WI38 (cell line): ENCODE results near the gene KCNJ10.
A peak's percentile ranks its signal among the peaks of the same experiment; 100 is the strongest.

Source experiments
- H3K4me3 ChIP-seq: 2 replicates; pipeline ENCODE4 v1.5.1; 2011; ENCODE audit warnings: low read depth, mild to moderate bottlenecking, control low read depth, low read length
- TF ChIP-seq, protein P1 (sequence below): IDR thresholded peaks from 2 replicates; pipeline ENCODE4 v1.5.1; 2012; ENCODE audit warnings: low read depth, mild to moderate bottlenecking, control low read depth, low read length

KCNJ10 gene

DNA sequence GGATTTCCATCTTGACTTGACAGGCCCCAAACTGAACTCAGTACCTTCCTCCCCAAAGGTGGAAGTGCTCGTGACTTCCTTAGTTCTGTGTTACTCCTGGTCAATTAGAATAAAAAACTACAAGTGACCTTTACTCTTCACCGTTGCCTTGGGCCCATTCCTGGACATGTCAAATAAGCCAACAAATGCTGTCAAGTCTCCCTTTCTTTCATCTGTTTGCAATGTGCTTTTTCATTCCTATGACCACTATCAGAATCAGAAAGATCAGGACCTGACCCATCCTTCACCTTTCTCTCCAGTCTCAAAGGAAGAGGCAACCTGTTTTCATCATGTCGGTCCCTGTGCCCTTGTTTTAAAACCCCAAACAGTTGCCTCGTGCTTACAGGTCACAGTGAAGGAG, 4.9 kb upstream of the KCNJ10 start:
- TF ChIP-seq, protein P1, sequence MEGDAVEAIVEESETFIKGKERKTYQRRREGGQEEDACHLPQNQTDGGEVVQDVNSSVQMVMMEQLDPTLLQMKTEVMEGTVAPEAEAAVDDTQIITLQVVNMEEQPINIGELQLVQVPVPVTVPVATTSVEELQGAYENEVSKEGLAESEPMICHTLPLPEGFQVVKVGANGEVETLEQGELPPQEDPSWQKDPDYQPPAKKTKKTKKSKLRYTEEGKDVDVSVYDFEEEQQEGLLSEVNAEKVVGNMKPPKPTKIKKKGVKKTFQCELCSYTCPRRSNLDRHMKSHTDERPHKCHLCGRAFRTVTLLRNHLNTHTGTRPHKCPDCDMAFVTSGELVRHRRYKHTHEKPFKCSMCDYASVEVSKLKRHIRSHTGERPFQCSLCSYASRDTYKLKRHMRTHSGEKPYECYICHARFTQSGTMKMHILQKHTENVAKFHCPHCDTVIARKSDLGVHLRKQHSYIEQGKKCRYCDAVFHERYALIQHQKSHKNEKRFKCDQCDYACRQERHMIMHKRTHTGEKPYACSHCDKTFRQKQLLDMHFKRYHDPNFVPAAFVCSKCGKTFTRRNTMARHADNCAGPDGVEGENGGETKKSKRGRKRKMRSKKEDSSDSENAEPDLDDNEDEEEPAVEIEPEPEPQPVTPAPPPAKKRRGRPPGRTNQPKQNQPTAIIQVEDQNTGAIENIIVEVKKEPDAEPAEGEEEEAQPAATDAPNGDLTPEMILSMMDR, result no peak
- H3K4me3 ChIP-seq, result no peak overlapping the region

DNA sequence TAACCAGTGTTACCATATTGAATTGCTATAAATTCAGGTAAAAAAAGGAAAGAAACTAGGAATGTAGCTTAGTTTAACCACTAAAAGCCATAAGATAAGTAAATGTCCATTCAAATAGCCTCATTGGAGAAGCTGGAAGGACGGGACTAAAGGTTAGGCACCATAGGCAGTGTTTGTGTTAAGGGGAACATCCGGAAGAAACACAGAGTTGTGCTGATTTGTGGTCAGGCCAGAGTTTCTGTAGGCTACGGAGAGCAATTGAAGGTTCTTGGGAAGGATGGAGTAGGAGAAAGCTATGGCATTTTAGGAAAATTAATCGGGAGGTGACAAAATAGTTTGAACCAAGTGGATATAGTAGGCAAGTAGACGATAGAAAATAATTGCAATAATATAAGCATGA, 1.3 kb upstream of the KCNJ10 start:
- TF ChIP-seq, protein P1, result no peak
- H3K4me3 ChIP-seq, result no peak overlapping the region

DNA sequence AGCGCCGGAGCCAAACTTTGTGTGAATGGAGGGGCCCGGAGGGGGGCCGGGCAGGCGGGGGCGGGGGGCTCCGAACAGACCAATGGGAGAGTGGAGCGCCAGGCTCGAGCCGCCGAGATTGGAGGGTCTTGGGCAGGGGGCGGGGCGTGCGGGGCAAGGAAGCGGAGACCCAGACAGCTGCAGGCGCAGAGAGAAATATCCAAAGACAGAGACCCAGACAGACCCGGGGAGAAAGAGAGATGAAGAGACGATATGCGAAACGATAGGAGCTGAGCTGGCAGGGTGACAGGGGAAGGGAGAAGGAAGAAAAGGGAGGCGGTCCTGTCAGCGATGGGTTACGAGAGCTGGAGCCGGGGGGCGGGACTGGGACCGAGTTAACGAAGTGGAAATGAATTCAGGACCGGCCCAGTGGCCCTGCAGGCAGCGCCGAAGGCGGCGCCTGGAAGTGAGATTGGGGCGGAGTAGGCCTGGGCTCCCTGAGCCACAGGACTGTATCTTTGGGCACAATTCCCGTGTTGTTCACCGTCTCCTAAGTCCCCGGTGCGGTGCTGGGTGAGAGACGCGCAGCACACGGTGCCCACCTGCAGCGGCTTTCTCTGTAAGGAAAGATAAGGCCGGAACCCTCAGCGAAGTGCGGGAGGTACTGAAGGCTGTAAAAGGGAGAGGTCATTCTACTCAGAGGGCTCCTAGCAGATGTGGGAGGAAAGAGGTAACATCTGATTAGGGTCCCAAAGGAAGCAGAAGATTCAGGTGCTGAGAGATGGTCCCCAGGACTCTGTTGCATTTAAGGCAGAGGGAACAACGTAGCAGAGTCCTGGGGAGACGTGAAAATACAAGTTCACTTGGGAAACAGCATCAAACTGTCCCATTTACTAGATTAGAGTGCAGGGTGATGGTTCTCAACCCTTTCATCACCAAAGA, 543 bp upstream of the KCNJ10 start:
- TF ChIP-seq, protein P1, result no peak
- H3K4me3 ChIP-seq, result peak overlapping the region; percentile 59

DNA sequence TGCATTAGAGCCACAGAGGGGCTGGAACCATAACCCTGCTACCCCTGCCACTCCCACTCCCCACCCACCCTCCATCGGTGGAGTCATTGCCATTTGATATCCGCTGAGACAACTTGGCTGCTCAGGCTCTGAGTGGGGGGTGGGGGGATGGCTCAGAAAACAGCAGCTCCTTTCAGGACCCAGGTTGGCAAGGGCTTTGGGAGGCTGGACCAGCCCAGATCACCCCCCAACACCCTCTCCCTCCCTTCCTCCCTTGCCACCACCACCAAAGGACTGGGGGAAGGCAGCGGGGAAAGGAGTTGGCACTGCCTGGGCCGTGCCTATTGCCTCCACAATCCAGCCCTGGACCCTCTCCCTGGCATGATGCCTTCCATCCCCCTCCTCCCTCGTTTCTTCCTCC, 1.7 kb downstream of the KCNJ10 start:
- TF ChIP-seq, protein P1, result no peak
- no peak overlapping the region for H3K4me3 ChIP-seq

DNA sequence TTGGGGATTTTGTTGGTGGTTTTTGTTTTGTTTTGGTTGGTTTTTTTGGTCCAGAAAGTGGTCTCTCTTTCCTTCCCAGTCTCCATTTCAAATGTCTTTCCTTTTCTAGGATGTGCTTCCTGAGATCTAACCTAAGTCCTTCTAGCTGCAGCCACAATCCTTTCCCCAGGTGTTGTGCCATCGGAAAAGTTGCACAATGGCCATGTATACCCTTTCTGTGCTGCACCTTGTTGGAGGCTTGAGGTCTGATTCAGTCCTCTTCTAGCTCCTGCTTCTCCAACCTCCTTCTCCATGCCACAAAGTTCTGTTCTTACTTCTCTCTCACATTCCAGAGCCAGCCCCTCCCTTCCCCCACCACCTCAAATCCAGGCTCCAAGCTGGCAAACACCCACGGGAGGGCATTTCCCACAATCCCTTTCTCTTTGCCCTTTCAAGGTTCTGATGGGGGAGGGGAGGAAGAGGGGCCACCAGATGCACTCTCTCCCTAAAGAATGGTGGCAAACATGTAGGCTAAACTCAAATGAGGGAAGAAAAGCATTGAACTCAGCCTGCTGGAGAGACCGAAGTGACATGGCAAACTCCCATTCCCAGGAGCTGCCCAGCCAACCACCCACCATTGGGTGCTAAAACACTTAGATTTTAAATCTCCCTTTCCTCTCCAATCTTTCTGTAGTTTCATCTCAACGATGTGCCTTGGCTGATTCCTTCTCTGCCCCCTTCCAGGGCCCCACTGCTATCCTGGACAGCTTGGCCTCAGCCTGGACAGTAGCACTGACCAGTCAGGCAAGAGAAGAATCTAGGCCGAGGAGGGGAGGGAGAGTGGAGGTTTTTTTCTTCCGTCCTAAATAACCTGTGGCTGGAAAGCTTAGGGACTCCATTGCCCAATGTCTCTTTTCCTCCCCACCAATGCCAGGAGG, 2.9 kb downstream of the KCNJ10 start:
- TF ChIP-seq, protein P1, result no peak
- no peak overlapping the region for H3K4me3 ChIP-seq

DNA sequence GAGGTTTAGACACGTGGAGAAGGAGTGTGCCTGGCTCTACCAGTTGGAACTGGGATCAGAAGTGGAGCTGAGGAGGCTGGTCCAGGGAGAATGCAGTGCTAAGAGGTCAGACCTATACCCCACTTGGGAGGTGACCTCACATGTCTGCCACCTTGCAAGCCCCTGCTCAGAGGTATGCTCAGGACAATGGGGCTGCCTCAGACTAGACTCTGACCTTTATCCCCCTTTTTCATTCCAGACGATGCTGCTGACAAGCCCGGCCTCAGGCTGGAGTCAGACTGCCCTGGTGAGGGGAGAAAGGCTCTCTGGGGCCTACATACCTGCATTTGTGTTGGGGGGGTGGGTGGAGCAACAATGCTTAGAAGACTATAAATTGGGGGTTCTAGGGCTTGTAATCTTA, 5.2 kb downstream of the KCNJ10 start:
- TF ChIP-seq, protein P1, result no peak
- H3K4me3 ChIP-seq, result no peak overlapping the region
